A549 (cell line): ENCODE data around the gene TC2N. TPM values are rescaled to one million over a fixed set of nuclear protein-coding genes. Genes with fewer than 3 reads are reported as not detected.

Experiments
- ATAC-seq, 2 experiments: fragments of 200-7000 bp in 1 of 2; fragments of >200 bp in 1 of 2; cut with Nextera tagmentation in 1 of 2; cut with Tn5 transposase in 1 of 2; 3 replicates each; pipeline versions ENCODE4 v1.8.0 to v1.9.1; 2018 to 2020; ENCODE audit warnings: mild to moderate bottlenecking in 1 of 2, moderate library complexity in 1 of 2
- CTCF ChIA-PET: fragments of 300-600 bp; sonication (Branson Sonifier 250); formaldehyde crosslinking; extraction: SDS; loops from one replicate; lab custom pipeline; 2021; ENCODE audit warnings: antibody characterized with exemption, inconsistent platforms; lab: Yijun Ruan, JAX
- POLR2A ChIA-PET: fragments of 350-600 bp; formaldehyde crosslinking; extraction: SDS; loops from one replicate; lab custom pipeline; 2021; ENCODE audit warnings: antibody characterized with exemption, inconsistent platforms; lab: Yijun Ruan, JAX
- DNase-seq, 2 experiments: peaks; one replicate each; pipeline versions ENCODE4 v3.0.0 to v3.0.0-alpha.2; 2011 to 2016; ENCODE audit warnings: low read depth in 1 of 2, low spot score in 1 of 2
- FAIRE-seq: peaks from 2 replicates; lab custom pipeline; 2011; peaks lifted over from hg19 to GRCh38; lab: Jason Lieb, UNC
- H3K27ac ChIP-seq, 2 experiments: fragments of >200 bp; sonication (Bioruptor Twin); formaldehyde crosslinking; 3 replicates each; pipeline ENCODE4 v1.5.1; 2016 to 2017
- H3K4me1 ChIP-seq: fragments of >200 bp; sonication (Bioruptor Twin); formaldehyde crosslinking; 3 replicates; pipeline ENCODE4 v1.6.1; 2016
- H3K4me2 ChIP-seq: fragments of >200 bp; sonication (Bioruptor Twin); formaldehyde crosslinking; 3 replicates; pipeline ENCODE4 v1.6.1; 2016
- H3K4me3 ChIP-seq: fragments of >200 bp; sonication (Bioruptor Twin); formaldehyde crosslinking; 3 replicates; pipeline ENCODE4 v1.5.1; 2016
- H3K9me3 ChIP-seq: fragments of >200 bp; sonication (Bioruptor Twin); formaldehyde crosslinking; 3 replicates; pipeline ENCODE4 v1.6.1; 2016
- CEBPB ChIP-seq, 2 experiments: fragments of >200 bp in 1 of 2; sonication (Bioruptor Twin) in 1 of 2; formaldehyde crosslinking in 1 of 2; IDR thresholded peaks; 2 replicates each; pipeline ENCODE4 v1.6.1; 2012 to 2016
- CHD2 ChIP-seq: fragments of 150-350 bp; IDR thresholded peaks from 2 replicates; pipeline ENCODE4 v1.6.1; 2014; ENCODE audit warnings: low read length; ENCODE audit not compliant: partially characterized antibody
- CHD4 ChIP-seq: fragments of 200-600 bp; sonication (generic); IDR thresholded peaks from 2 replicates; pipeline ENCODE4 v1.6.1; 2016; ENCODE audit warnings: antibody characterized with exemption, mild to moderate bottlenecking, borderline replicate concordance
- EHF ChIP-seq: fragments of 250-450 bp; sonication (Bioruptor Pico); IDR thresholded peaks from 2 replicates; pipeline ENCODE4 v1.5.0; 2020; ENCODE audit warnings: mild to moderate bottlenecking
- EHMT2 ChIP-seq: fragments of 200-600 bp; sonication (generic); IDR thresholded peaks from 2 replicates; pipeline ENCODE4 v1.6.1; 2016; ENCODE audit warnings: antibody characterized with exemption, low read depth, mild to moderate bottlenecking, moderate library complexity
- ESRRA ChIP-seq: fragments of 150-350 bp; IDR thresholded peaks from 2 replicates; pipeline ENCODE4 v1.6.1; 2014; ENCODE audit warnings: mild to moderate bottlenecking, low read length, borderline replicate concordance
- FOSL2 ChIP-seq, 2 experiments: fragments of 450-650 bp in 1 of 2; fragments of >200 bp in 1 of 2; sonication (Bioruptor Twin) in 1 of 2; formaldehyde crosslinking; IDR thresholded peaks; 2 replicates each; pipeline versions ENCODE4 v1.5.0 to v1.6.1; 2016 to 2020; ENCODE audit warnings: mild to moderate bottlenecking in 1 of 2, moderate library complexity in 1 of 2
- HOXB13 ChIP-seq: fragments of 250-450 bp; sonication (Bioruptor Pico); IDR thresholded peaks from 2 replicates; pipeline ENCODE4 v1.5.0; 2020; ENCODE audit warnings: low read depth, mild to moderate bottlenecking, moderate library complexity
- KDM5A ChIP-seq: fragments of 200-600 bp; sonication (generic); IDR thresholded peaks from 2 replicates; pipeline ENCODE4 v1.6.1; 2016; ENCODE audit warnings: antibody characterized with exemption, mild to moderate bottlenecking
- MAFK ChIP-seq: fragments of 450-650 bp; IDR thresholded peaks from 2 replicates; pipeline ENCODE4 v1.6.1; 2014; ENCODE audit not compliant: partially characterized antibody
- NFE2L2 ChIP-seq: fragments of 150-350 bp; conservative IDR thresholded peaks from 2 replicates; pipeline ENCODE4 v1.6.1; 2014; ENCODE audit warnings: low read length
- NPAS2 ChIP-seq: fragments of 250-450 bp; sonication (Bioruptor Pico); IDR thresholded peaks from 2 replicates; pipeline ENCODE4 v1.8.0; 2022; ENCODE audit warnings: mild to moderate bottlenecking, moderate library complexity, borderline replicate concordance
- RARB ChIP-seq: fragments of 250-450 bp; sonication (Bioruptor Pico); IDR thresholded peaks from 2 replicates; pipeline ENCODE4 v1.8.0; 2021; ENCODE audit warnings: mild to moderate bottlenecking, moderate library complexity
- RCOR1 ChIP-seq: fragments of 150-350 bp; IDR thresholded peaks from 2 replicates; pipeline ENCODE4 v1.6.1; 2014; ENCODE audit warnings: antibody characterized with exemption, low read length, low read depth
- RFX5 ChIP-seq: fragments of 450-650 bp; IDR thresholded peaks from 2 replicates; pipeline ENCODE4 v1.7.1; 2014; ENCODE audit warnings: antibody characterized with exemption, mild to moderate bottlenecking, moderate library complexity
- SMC3 ChIP-seq: fragments of >200 bp; sonication (Bioruptor Twin); formaldehyde crosslinking; IDR thresholded peaks from 3 replicates; pipeline ENCODE4 v1.6.1; 2018; ENCODE audit warnings: inconsistent platforms
- ZC3H11A ChIP-seq: fragments of 450-650 bp; IDR thresholded peaks from 2 replicates; pipeline ENCODE4 v1.6.1; 2014; ENCODE audit warnings: antibody characterized with exemption, mild to moderate bottlenecking
- ZFP36 ChIP-seq: fragments of 450-650 bp; IDR thresholded peaks from 2 replicates; pipeline ENCODE4 v1.6.1; 2014; ENCODE audit warnings: borderline replicate concordance; ENCODE audit not compliant: partially characterized antibody
- ZNF302 ChIP-seq: fragments of 250-450 bp; sonication (Bioruptor Pico); IDR thresholded peaks from 2 replicates; pipeline ENCODE4 v1.9.0; 2021; ENCODE audit warnings: inconsistent platforms, mild to moderate bottlenecking, moderate library complexity
- ZSCAN20 ChIP-seq: fragments of 250-450 bp; sonication (Bioruptor Pico); IDR thresholded peaks from 2 replicates; pipeline ENCODE4 v1.8.0; 2022; ENCODE audit warnings: mild to moderate bottlenecking, moderate library complexity
- WGBS: methylation state at CpG from one replicate; pipeline ENCODE4 v1.1.6; 2017; ENCODE audit errors: missing lambda C conversion rate; 5-methylcytosine and 5-hydroxymethylcytosine counted together
- polyA plus RNA-seq, 4 experiments: library from polyadenylated mRNA; depleted of rRNA in 3 of 4; stranded (reverse); fragments of >200 nt; fragmentation: RNase III in 1 of 4; extraction: RNeasy Plus Mini Kit Qiagen cat#74134 plus additional on column Dnase treatment in 1 of 4; gene quantifications; 2 replicates in 3 of 4; 3 replicates in 1 of 4; pipeline ENCODE4 v1.2.3, GENCODE V29; 2011 to 2017
- TF ChIP-seq, protein P1 (sequence below): fragments of 450-650 bp; IDR thresholded peaks from 2 replicates; pipeline ENCODE4 v1.6.1; 2014; ENCODE audit warnings: antibody characterized with exemption
- TF ChIP-seq, protein P2 (sequence below): fragments of 250-450 bp; sonication (Bioruptor Pico); IDR thresholded peaks from 2 replicates; pipeline ENCODE4 v1.5.0; 2020; ENCODE audit warnings: low read depth, mild to moderate bottlenecking, moderate library complexity
- TF ChIP-seq, protein P3 (sequence below): fragments of 250-450 bp; sonication (Bioruptor Pico); IDR thresholded peaks from 2 replicates; pipeline ENCODE4 v1.5.0; 2021; ENCODE audit warnings: mild to moderate bottlenecking, moderate library complexity, borderline replicate concordance
- TF ChIP-seq, protein P4 (sequence below): fragments of 150-350 bp; IDR thresholded peaks from 2 replicates; pipeline ENCODE4 v1.6.1; 2014; ENCODE audit warnings: low read depth, mild to moderate bottlenecking, low read length

TC2N gene
- polyA plus RNA-seq, 2 of the 4 experiments (the other 2 are of a cell fraction), result 0.43 to 5.5 TPM

DNA sequence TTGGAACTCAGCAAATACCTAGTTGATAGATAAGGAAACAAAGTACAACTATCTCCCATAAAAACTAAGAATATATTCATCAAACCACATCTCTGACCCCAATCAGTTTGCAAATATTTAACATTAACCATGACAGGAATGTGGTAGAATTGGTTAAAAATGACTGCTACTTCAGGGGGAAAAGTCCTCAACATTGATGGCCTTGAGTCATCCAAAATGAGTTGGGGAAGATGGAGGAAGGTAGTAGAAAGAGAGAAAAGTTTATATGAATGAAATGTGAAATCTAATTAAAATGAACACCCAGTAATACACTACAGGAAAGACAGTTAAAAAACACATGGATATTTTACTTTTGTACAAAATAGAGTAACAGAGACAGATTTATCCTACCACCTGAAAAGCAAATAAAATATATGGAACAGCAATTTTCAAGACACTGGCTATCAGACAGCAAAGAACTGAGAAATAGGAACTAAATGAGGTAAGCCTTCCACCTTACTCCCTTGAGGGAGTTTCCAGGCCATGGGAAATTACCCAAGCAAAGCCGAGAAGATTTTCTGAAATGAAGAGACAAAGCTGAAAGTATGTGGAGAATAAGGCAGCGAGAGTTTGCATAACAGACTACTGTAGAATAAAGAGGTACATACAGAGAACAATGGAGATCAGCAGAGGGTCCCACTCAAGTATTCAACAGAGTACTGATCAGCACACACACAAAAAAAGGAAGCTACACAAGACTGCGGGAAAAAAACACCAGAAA, 49.6 kb downstream of the TC2N start:
- DNase-seq (no peak), ATAC-seq (no peak), FAIRE-seq (no peak)
- CTCF ChIA-PET, result no interaction called here
- H3K9me3 ChIP-seq, result peaks cover 3% of the 10 kb centered on the region; the same call in 1 of the 3 replicates
- 58% methylated on average over 3 of the region's 3 CpGs for WGBS
- H3K4me1 ChIP-seq, result no peaks in the 10 kb centered on the region
- H3K4me3 ChIP-seq, result no peak overlapping the region
- H3K27ac ChIP-seq, result no peak overlapping the region
- POLR2A ChIA-PET, result no interaction called here
- H3K4me2 ChIP-seq, result no peak overlapping the region
- TF ChIP-seq, protein P1, sequence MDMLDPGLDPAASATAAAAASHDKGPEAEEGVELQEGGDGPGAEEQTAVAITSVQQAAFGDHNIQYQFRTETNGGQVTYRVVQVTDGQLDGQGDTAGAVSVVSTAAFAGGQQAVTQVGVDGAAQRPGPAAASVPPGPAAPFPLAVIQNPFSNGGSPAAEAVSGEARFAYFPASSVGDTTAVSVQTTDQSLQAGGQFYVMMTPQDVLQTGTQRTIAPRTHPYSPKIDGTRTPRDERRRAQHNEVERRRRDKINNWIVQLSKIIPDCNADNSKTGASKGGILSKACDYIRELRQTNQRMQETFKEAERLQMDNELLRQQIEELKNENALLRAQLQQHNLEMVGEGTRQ, result no peak
- TF ChIP-seq ESRRA, result no peak
- no peak for TF ChIP-seq CHD4
- TF ChIP-seq, protein P2, sequence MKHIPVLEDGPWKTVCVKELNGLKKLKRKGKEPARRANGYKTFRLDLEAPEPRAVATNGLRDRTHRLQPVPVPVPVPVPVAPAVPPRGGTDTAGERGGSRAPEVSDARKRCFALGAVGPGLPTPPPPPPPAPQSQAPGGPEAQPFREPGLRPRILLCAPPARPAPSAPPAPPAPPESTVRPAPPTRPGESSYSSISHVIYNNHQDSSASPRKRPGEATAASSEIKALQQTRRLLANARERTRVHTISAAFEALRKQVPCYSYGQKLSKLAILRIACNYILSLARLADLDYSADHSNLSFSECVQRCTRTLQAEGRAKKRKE, result no peak
- TF ChIP-seq RCOR1, result no peak
- TF ChIP-seq CEBPB (IDR thresholded peaks at IDR 0.05), result no peak
- no peak for TF ChIP-seq MAFK
- TF ChIP-seq FOSL2 (IDR thresholded peaks at IDR 0.05), result no peak
- no peak for TF ChIP-seq FOSL2 (CRISPR knock-in tag; IDR thresholded peaks at IDR 0.05)
- TF ChIP-seq SMC3, result no peak

DNA sequence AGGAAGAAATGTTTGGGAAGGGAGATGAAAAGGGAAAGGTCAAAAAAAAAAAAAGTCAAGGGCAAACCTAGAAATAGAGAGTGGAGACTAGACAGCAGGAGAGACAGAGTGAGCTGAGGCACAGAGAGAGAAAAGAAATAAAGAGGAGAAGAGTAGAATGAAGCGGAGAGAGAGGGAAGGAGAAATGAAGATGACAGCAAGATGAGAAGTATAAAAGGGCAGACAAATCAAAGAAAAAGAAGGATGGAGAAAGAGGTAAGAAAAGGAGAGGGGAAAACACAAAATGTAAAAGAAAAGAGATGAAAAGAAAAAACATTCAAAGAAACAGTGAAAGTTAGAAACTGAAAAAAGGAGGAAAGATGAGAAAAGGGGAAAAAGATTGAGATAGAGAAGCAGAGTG, 53.0 kb downstream of the TC2N start:
- POLR2A ChIA-PET, result no interaction called here
- H3K4me2 ChIP-seq, result no peak overlapping the region
- CTCF ChIA-PET, result no interaction called here
- no peak for DNase-seq
- FAIRE-seq, result no peak
- H3K4me1 ChIP-seq, result no peaks in the 10 kb centered on the region
- 89% methylated on average over 1 of the region's 1 CpG for WGBS
- H3K27ac ChIP-seq, result no peak overlapping the region
- no peak for ATAC-seq
- no peaks in the 10 kb centered on the region for H3K9me3 ChIP-seq
- TF ChIP-seq RFX5, result no peak
- TF ChIP-seq ZNF302 (CRISPR knock-in tag), result no peak
- TF ChIP-seq EHF, result no peak
- no peak for TF ChIP-seq CHD4
- TF ChIP-seq, protein P3, sequence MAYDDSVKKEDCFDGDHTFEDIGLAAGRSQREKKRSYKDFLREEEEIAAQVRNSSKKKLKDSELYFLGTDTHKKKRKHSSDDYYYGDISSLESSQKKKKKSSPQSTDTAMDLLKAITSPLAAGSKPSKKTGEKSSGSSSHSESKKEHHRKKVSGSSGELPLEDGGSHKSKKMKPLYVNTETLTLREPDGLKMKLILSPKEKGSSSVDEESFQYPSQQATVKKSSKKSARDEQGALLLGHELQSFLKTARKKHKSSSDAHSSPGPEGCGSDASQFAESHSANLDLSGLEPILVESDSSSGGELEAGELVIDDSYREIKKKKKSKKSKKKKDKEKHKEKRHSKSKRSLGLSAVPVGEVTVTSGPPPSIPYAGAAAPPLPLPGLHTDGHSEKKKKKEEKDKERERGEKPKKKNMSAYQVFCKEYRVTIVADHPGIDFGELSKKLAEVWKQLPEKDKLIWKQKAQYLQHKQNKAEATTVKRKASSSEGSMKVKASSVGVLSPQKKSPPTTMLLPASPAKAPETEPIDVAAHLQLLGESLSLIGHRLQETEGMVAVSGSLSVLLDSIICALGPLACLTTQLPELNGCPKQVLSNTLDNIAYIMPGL, result no peak
- TF ChIP-seq HOXB13, result no peak
- no peak for TF ChIP-seq RARB (CRISPR knock-in tag)
- no peak for TF ChIP-seq KDM5A
- TF ChIP-seq NPAS2 (CRISPR knock-in tag), result no peak
- no peak for TF ChIP-seq EHMT2
- TF ChIP-seq, protein P4, sequence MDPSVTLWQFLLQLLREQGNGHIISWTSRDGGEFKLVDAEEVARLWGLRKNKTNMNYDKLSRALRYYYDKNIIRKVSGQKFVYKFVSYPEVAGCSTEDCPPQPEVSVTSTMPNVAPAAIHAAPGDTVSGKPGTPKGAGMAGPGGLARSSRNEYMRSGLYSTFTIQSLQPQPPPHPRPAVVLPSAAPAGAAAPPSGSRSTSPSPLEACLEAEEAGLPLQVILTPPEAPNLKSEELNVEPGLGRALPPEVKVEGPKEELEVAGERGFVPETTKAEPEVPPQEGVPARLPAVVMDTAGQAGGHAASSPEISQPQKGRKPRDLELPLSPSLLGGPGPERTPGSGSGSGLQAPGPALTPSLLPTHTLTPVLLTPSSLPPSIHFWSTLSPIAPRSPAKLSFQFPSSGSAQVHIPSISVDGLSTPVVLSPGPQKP, result no peak
- no peak for TF ChIP-seq CHD2
- no peak for TF ChIP-seq ZFP36
- no peak for TF ChIP-seq RCOR1
- no peak for TF ChIP-seq ZC3H11A
- no peak for TF ChIP-seq ZSCAN20 (CRISPR knock-in tag)
- no peak for TF ChIP-seq NFE2L2
- no peak overlapping the region for H3K4me3 ChIP-seq
